CD4-positive, alpha-beta T cell (primary cell): Measurements from ENCODE around the gene CNNM1. TPM values are rescaled to one million over a fixed set of nuclear protein-coding genes. Genes with fewer than 3 reads are reported as not detected.

Experiments
- ATAC-seq: fragments of 200-7000 bp; cut with Tn5 transposase; one replicate; pipeline ENCODE4 v1.10.0; 2022; ENCODE audit warnings: mild to moderate bottlenecking; ENCODE audit not compliant: poor library complexity
- CTCF ChIA-PET: fragments of 350-600 bp; sonication (Branson Sonifier 250); formaldehyde crosslinking; loops from one replicate; lab custom pipeline; 2021; ENCODE audit warnings: antibody characterized with exemption, inconsistent platforms; lab: Charles Lee
- POLR2A ChIA-PET: fragments of 350-600 bp; sonication (Branson Sonifier 250); formaldehyde crosslinking; loops from one replicate; lab custom pipeline; 2021; ENCODE audit warnings: antibody characterized with exemption, inconsistent platforms; lab: Charles Lee
- DNase-seq, 14 experiments: peaks; one replicate each; pipeline ENCODE4 v3.0.0-alpha.2; 2013 to 2020; ENCODE audit warnings: mixed read lengths in 2 of 14
- H3K27ac ChIP-seq, 2 donors: one replicate each; pipeline versions ENCODE4 v1.5.1 to v1.7.0; 2013; ENCODE audit warnings: low read length in 2 of 2, low read depth in 1 of 2, mild to moderate bottlenecking in 1 of 2
- H3K27me3 ChIP-seq, 2 experiments: 1 replicate in 1 of 2; 2 replicates in 1 of 2; pipeline versions ENCODE4 v1.6.1 to v1.7.0; 2013; ENCODE audit warnings: low read length in 2 of 2, control low read depth in 1 of 2, mild to moderate bottlenecking in 1 of 2, moderate library complexity in 1 of 2; ENCODE audit not compliant: insufficient read depth in 2 of 2, control insufficient read depth in 1 of 2
- H3K36me3 ChIP-seq: one replicate; pipeline ENCODE4 v1.6.1; 2013; ENCODE audit warnings: low read length, control low read depth; ENCODE audit not compliant: insufficient read depth
- H3K4me1 ChIP-seq: one replicate; pipeline ENCODE4 v1.6.1; 2013; ENCODE audit warnings: low read length, control low read depth; ENCODE audit not compliant: insufficient read depth
- H3K4me3 ChIP-seq: one replicate; pipeline ENCODE4 v1.5.1; 2013; ENCODE audit warnings: mild to moderate bottlenecking, low read length, moderate library complexity
- H3K9me3 ChIP-seq, 2 experiments: 1 replicate in 1 of 2; 2 replicates in 1 of 2; pipeline versions ENCODE4 v1.6.1 to v1.7.0; 2013; ENCODE audit warnings: low read length in 2 of 2, mild to moderate bottlenecking in 2 of 2, control low read depth in 1 of 2, moderate library complexity in 1 of 2; ENCODE audit not compliant: control insufficient read depth in 1 of 2, insufficient read depth in 1 of 2
- H3K27ac Mint-ChIP-seq: one replicate; pipeline ENCODE4 v1.8.0; 2020; ENCODE audit warnings: mixed read lengths
- H3K27me3 Mint-ChIP-seq: one replicate; pipeline ENCODE4 v1.8.0; 2021; ENCODE audit warnings: mixed read lengths
- H3K36me3 Mint-ChIP-seq: one replicate; pipeline ENCODE4 v1.8.0; 2021; ENCODE audit warnings: low read depth, mixed read lengths
- H3K4me1 Mint-ChIP-seq: one replicate; pipeline ENCODE4 v1.8.0; 2021; ENCODE audit warnings: low read depth, mixed read lengths
- H3K4me3 Mint-ChIP-seq: one replicate; pipeline ENCODE4 v1.8.0; 2020; ENCODE audit warnings: mild to moderate bottlenecking, mixed read lengths
- H3K9me3 Mint-ChIP-seq: one replicate; pipeline ENCODE4 v1.8.0; 2020; ENCODE audit warnings: mixed read lengths
- intact Hi-C, 2 experiments: fragments of 100-400 bp; cut with DNase I in 1 of 2; cut with micrococcal nuclease in 1 of 2; formaldehyde crosslinking; loops; one replicate each; pipeline versions ENCODE4 v1.15.1 to v1.9.0; 2023 to 2025; cut with DNase I, micrococcal nuclease
- total RNA-seq, 174 experiments: library from RNA in 2 of 174; stranded (reverse) in 2 of 174; gene quantifications; one replicate each; pipeline ENCODE4 v1.2.3 and lab custom pipeline; 2021 to 2026
- TF ChIP-seq, protein P1 (sequence below): fragments of 200-600 bp; IDR thresholded peaks from one replicate; pipeline ENCODE4 v1.8.0; 2022; ENCODE audit warnings: antibody characterized with exemption, mild to moderate bottlenecking

The CNNM1 gene
- total RNA-seq, 2 experiments from 2014 or later: 0.16 to 0.17 TPM

DNA sequence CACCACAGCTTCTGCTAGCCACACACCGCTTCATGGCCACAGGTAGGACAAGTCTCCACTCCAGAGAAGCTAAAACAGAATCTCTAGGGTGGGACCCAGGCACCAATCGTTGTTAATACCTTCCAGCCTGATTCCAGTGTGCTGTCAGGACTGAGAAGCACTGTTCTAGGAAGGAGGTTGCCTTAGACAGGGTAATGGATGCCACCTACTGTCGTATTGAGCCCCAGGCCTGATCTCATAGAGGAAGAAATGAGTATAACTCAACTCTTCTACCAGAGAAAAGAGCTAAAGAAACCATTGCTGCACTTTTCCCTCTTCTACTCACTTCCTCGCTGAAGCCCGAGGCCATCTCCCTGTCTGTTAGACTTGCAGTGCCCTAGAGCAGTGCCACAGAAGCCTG is 31.8 kb downstream of the CNNM1 start:
- TF ChIP-seq, protein P1, sequence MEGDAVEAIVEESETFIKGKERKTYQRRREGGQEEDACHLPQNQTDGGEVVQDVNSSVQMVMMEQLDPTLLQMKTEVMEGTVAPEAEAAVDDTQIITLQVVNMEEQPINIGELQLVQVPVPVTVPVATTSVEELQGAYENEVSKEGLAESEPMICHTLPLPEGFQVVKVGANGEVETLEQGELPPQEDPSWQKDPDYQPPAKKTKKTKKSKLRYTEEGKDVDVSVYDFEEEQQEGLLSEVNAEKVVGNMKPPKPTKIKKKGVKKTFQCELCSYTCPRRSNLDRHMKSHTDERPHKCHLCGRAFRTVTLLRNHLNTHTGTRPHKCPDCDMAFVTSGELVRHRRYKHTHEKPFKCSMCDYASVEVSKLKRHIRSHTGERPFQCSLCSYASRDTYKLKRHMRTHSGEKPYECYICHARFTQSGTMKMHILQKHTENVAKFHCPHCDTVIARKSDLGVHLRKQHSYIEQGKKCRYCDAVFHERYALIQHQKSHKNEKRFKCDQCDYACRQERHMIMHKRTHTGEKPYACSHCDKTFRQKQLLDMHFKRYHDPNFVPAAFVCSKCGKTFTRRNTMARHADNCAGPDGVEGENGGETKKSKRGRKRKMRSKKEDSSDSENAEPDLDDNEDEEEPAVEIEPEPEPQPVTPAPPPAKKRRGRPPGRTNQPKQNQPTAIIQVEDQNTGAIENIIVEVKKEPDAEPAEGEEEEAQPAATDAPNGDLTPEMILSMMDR: no peak
- ChIA-PET CTCF (no interaction called here), POLR2A (no interaction called here)
- intact Hi-C loops: no loop called here
- Histone ChIP-seq H3K9me3 (no peaks in the 10 kb centered on the region), H3K27me3 (no peaks in the 10 kb centered on the region), H3K4me3 (no peak overlapping the region), H3K4me1 (no peaks in the 10 kb centered on the region), H3K36me3 (no peaks in the 10 kb centered on the region), H3K27ac (no peak overlapping the region)
- no peaks in the 10 kb centered on the region for H3K4me1 Mint-ChIP-seq
- no peak for ATAC-seq
- peaks cover 4% of the 10 kb centered on the region for H3K27me3 Mint-ChIP-seq
- no peak overlapping the region for H3K4me3 Mint-ChIP-seq
- H3K36me3 Mint-ChIP-seq: no peaks in the 10 kb centered on the region
- H3K27ac Mint-ChIP-seq: no peak overlapping the region
- H3K9me3 Mint-ChIP-seq: no peaks in the 10 kb centered on the region
- no peak for DNase-seq

DNA sequence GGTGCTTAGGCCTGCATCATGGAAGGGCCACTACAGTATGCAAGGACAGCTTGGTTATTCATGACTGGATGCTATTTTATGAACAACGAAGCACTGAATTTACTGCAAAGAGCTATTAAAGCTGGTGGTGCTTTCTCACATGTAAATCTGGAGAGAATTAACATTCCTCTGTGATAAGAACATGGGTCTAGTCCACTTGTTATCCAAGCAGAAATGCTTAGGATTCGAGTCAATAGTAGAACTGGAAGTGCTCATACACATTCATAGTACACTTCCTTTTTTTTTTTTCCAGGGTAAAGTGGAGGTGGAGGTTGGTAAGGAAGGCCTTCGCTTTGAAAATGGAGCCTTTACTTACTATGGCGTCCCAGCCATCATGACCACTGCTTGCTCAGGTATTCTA is 35.0 kb downstream of the CNNM1 start:
- H3K27me3 Mint-ChIP-seq: peaks cover 7% of the 10 kb centered on the region
- no peaks in the 10 kb centered on the region for H3K4me1 Mint-ChIP-seq
- no peak overlapping the region for H3K4me3 ChIP-seq
- no peaks in the 10 kb centered on the region for H3K36me3 Mint-ChIP-seq
- ChIA-PET POLR2A (no interaction called here), CTCF (no interaction called here)
- H3K36me3 ChIP-seq: no peaks in the 10 kb centered on the region
- H3K9me3 ChIP-seq: no peaks in the 10 kb centered on the region
- DNase-seq (no peak), ATAC-seq (no peak)
- no peak overlapping the region for H3K4me3 Mint-ChIP-seq
- TF ChIP-seq, protein P1: no peak
- H3K27me3 ChIP-seq: peaks cover 3 to 4% of the 10 kb centered on the region in 2 experiments
- intact Hi-C loops: no loop called here
- H3K9me3 Mint-ChIP-seq: no peaks in the 10 kb centered on the region
- no peak overlapping the region for H3K27ac ChIP-seq
- no peak overlapping the region for H3K27ac Mint-ChIP-seq
- no peaks in the 10 kb centered on the region for H3K4me1 ChIP-seq

DNA sequence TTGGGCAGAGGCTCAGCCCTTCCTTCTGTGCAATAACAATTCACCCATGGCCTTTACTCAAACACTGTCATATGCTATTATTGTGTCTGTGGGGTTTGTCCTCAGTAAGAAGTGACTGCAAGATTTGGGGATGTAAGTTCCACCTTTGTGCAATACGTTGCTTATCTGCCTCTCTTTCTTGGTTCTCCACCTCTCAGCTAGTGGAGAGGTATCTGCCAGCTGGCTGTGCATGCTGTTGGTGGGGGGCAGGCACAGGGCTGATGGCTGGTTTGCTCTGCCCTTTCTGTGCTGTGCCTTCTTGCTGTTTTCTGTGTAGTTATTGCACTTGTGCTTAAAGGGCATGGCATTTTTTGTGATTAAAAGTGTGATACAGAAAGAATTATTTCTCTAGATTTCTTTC is 36.2 kb downstream of the CNNM1 start:
- Histone ChIP-seq H3K4me1 (no peaks in the 10 kb centered on the region), H3K27me3 (peaks cover 3 to 8% of the 10 kb centered on the region in 2 experiments), H3K27ac (no peak overlapping the region), H3K36me3 (no peaks in the 10 kb centered on the region), H3K4me3 (no peak overlapping the region), H3K9me3 (no peaks in the 10 kb centered on the region)
- TF ChIP-seq, protein P1: no peak
- ATAC-seq (no peak), DNase-seq (no peak)
- H3K4me1 Mint-ChIP-seq: no peaks in the 10 kb centered on the region
- no peaks in the 10 kb centered on the region for H3K36me3 Mint-ChIP-seq
- ChIA-PET POLR2A (no interaction called here), CTCF (no interaction called here)
- no peaks in the 10 kb centered on the region for H3K9me3 Mint-ChIP-seq
- H3K27ac Mint-ChIP-seq: no peak overlapping the region
- intact Hi-C loops: no loop called here
- H3K4me3 Mint-ChIP-seq: no peak overlapping the region
- H3K27me3 Mint-ChIP-seq: peaks cover 11% of the 10 kb centered on the region
